Measurements from ENCODE around the gene CACNA2D2.

GRCh38 chr3:50353245-50354004 lies 150.0 kb downstream of the CACNA2D2 start:
- no peak for TF ChIP-seq CTCF (conservative IDR thresholded peaks at IDR 0.05)
- no peak for TF ChIP-seq ZFX (IDR thresholded peaks at IDR 0.05)
